DOHH2 (cell line): ENCODE results near the gene SNCB.

Experiments used
- H3F3A ChIP-seq: fragments of 200-600 bp; sonication (generic), shearing (Covaris generic); 2 replicates; pipeline ENCODE4 v1.6.0; 2016; ENCODE audit warnings: antibody characterized with exemption, mild to moderate bottlenecking; ENCODE audit not compliant: control insufficient read depth, insufficient read depth
- H3K27ac ChIP-seq: fragments of 200-600 bp; sonication (generic); 2 replicates; pipeline ENCODE4 v1.5.1; 2014; ENCODE audit warnings: low read depth, mild to moderate bottlenecking, low read length, moderate library complexity
- H3K27me3 ChIP-seq: fragments of 200-600 bp; sonication (generic); 2 replicates; pipeline ENCODE4 v1.6.1; 2014; ENCODE audit warnings: mild to moderate bottlenecking, low read length, mixed read lengths; ENCODE audit not compliant: control insufficient read depth
- H3K36me3 ChIP-seq: fragments of 200-600 bp; sonication (generic); 2 replicates; pipeline ENCODE4 v1.6.1; 2014; ENCODE audit warnings: mild to moderate bottlenecking, low read length, moderate library complexity, mixed read lengths; ENCODE audit not compliant: control insufficient read depth
- H3K4me1 ChIP-seq: fragments of 200-600 bp; sonication (generic); 2 replicates; pipeline ENCODE4 v1.6.1; 2014; ENCODE audit warnings: mild to moderate bottlenecking, low read length, mixed read lengths; ENCODE audit not compliant: control insufficient read depth
- H3K4me2 ChIP-seq: fragments of 200-600 bp; sonication (generic); 2 replicates; pipeline ENCODE4 v1.6.0; 2014; ENCODE audit warnings: mild to moderate bottlenecking, low read length, moderate library complexity
- H3K4me3 ChIP-seq: fragments of 200-600 bp; sonication (generic); 2 replicates; pipeline ENCODE4 v1.5.1; 2014; ENCODE audit warnings: mild to moderate bottlenecking, low read length, mixed read lengths
- H3K79me2 ChIP-seq: fragments of 200-600 bp; sonication (generic); 2 replicates; pipeline ENCODE4 v1.6.1; 2014; ENCODE audit warnings: mild to moderate bottlenecking, low read length, mixed read lengths; ENCODE audit not compliant: control insufficient read depth
- H3K9me2 ChIP-seq: fragments of 200-600 bp; sonication (generic); replicated peaks from 2 replicates; pipeline ENCODE4 v1.6.1; 2014; ENCODE audit warnings: mild to moderate bottlenecking, low read length, mixed read lengths; ENCODE audit not compliant: control insufficient read depth
- H3K9me3 ChIP-seq: fragments of 200-600 bp; sonication (generic); 2 replicates; pipeline ENCODE4 v1.6.1; 2014; ENCODE audit warnings: antibody characterized with exemption, low read length, mixed read lengths; ENCODE audit not compliant: control insufficient read depth, insufficient read depth
- H4K20me1 ChIP-seq: fragments of 200-600 bp; sonication (generic); 2 replicates; pipeline ENCODE4 v1.6.0; 2014; ENCODE audit warnings: low read depth, mild to moderate bottlenecking, antibody characterized with exemption, low read length, moderate library complexity; ENCODE audit not compliant: control insufficient read depth, insufficient read depth
- EZH2phosphoT487 ChIP-seq: fragments of 200-600 bp; sonication (generic); IDR thresholded peaks from 2 replicates; pipeline ENCODE4 v1.6.1; 2017; ENCODE audit warnings: borderline replicate concordance, mild to moderate bottlenecking, antibody characterized with exemption, low read length, moderate library complexity, mixed read lengths
- TF ChIP-seq, protein P1 (sequence below): fragments of 200-600 bp; sonication (generic); IDR thresholded peaks from one replicate; pipeline ENCODE4 v1.5.1; 2014; ENCODE audit warnings: antibody characterized with exemption, mild to moderate bottlenecking, low read depth, low read length; ENCODE audit not compliant: poor library complexity, severe bottlenecking

Gene SNCB

DNA sequence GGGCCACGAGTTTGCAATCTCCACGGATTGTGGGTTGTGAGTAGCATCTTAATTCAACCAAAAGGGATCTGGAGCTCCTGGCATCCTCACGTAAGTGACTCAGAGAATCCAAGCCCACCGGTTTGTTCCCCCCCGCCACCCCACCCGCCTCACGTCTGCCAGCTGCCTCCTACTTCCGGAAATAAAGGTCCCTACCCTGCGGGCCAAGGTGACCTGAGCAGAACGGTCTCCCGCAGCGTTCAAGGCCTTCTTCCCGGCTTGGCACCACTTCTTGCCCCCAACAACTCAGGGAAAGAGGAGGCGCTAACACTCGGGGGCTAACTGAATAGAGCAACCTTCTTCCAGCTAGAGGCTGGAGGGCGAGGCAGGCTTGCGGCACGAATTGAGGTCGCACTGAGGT, 11.6 kb downstream of the SNCB start:
- no peaks in the 10 kb centered on the region for H3K9me3 ChIP-seq
- H3K4me2 ChIP-seq = no peak overlapping the region
- H3K36me3 ChIP-seq = no peaks in the 10 kb centered on the region
- H3K27me3 ChIP-seq = peaks cover 21% of the 10 kb centered on the region
- no peak overlapping the region for H3K27ac ChIP-seq
- no peaks in the 10 kb centered on the region for H3K4me1 ChIP-seq
- H3K79me2 ChIP-seq = no peaks in the 10 kb centered on the region
- H3K4me3 ChIP-seq = no peak overlapping the region
- H4K20me1 ChIP-seq = no peaks in the 10 kb centered on the region
- H3K9me2 ChIP-seq = no peaks in the 10 kb centered on the region
- H3F3A ChIP-seq = no peaks in the 10 kb centered on the region
- TF ChIP-seq, protein P1, sequence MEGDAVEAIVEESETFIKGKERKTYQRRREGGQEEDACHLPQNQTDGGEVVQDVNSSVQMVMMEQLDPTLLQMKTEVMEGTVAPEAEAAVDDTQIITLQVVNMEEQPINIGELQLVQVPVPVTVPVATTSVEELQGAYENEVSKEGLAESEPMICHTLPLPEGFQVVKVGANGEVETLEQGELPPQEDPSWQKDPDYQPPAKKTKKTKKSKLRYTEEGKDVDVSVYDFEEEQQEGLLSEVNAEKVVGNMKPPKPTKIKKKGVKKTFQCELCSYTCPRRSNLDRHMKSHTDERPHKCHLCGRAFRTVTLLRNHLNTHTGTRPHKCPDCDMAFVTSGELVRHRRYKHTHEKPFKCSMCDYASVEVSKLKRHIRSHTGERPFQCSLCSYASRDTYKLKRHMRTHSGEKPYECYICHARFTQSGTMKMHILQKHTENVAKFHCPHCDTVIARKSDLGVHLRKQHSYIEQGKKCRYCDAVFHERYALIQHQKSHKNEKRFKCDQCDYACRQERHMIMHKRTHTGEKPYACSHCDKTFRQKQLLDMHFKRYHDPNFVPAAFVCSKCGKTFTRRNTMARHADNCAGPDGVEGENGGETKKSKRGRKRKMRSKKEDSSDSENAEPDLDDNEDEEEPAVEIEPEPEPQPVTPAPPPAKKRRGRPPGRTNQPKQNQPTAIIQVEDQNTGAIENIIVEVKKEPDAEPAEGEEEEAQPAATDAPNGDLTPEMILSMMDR = no peak
- TF ChIP-seq EZH2phosphoT487 = no peak

DNA sequence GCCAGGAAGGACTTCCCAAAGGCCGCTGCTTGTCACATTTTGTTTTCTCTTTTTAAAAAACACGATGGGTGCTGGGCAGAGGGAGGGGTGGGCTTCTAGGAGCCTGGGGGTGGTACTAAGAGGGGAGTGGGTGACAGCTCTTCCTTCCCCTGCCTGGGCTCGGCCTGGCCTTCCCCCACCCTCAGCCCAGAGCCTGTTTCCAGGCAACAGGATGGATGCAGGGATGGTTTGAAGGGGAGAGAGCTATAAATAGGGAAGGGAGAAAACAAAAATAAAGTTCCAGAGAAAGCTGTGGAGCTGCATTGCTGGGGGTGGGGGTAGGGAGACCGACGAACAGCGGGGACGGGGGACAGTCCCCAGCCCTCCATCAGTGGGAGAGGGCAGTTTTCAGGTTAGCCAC, 13.8 kb downstream of the SNCB start:
- Histone ChIP-seq H3K27ac (no peak overlapping the region), H3K79me2 (no peaks in the 10 kb centered on the region), H3K27me3 (peaks cover 32% of the 10 kb centered on the region), H3F3A (no peaks in the 10 kb centered on the region), H3K4me2 (no peak overlapping the region), H3K9me3 (no peaks in the 10 kb centered on the region), H4K20me1 (no peaks in the 10 kb centered on the region; the same call in 1 of the 2 replicates), H3K9me2 (no peaks in the 10 kb centered on the region), H3K4me3 (no peak overlapping the region), H3K4me1 (no peaks in the 10 kb centered on the region), H3K36me3 (no peaks in the 10 kb centered on the region)
- TF ChIP-seq EZH2phosphoT487 = no peak
- TF ChIP-seq, protein P1 = no peak

DNA sequence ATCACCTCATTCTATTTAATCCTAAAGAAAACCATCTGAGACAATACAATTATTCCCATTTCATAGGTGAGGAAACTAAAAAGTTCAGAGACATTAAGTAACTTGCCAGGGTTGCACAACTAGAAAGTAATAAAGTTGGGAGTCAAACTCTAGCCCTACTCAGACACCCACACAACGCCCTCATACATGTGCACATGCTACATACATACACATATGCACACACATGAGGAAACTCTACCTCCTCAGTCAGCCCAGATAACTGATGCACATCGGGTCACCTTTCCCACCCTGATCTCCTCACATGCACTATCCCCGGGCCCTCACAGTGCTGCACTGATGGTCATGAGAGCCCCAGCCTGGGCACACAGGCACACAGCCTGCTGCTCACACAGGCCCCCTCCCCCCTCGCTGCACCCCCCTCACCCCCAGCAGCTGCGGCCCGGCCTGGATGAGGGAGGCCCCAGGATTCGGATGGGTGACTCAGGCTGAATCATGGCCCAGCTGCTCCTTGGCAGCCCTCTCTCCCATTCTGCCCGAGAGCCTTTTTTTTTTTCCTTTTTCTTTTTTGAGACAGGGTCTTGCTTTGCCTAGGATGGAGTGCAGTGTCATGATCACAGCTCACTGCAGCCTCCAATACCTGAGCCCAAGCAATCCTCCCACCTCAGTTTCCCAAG, 15.4 kb downstream of the SNCB start:
- no peak overlapping the region for H3K27ac ChIP-seq
- peaks cover 4% of the 10 kb centered on the region; the same call in 1 of the 2 replicates for H3F3A ChIP-seq
- H4K20me1 ChIP-seq = no peaks in the 10 kb centered on the region; the same call in 1 of the 2 replicates
- H3K4me1 ChIP-seq = peaks cover 4% of the 10 kb centered on the region; the same call in 1 of the 2 replicates
- H3K27me3 ChIP-seq = peaks cover 34% of the 10 kb centered on the region
- TF ChIP-seq, protein P1 = no peak
- TF ChIP-seq EZH2phosphoT487 = no peak
- no peaks in the 10 kb centered on the region for H3K79me2 ChIP-seq
- H3K9me2 ChIP-seq = no peaks in the 10 kb centered on the region
- H3K9me3 ChIP-seq = no peaks in the 10 kb centered on the region
- H3K4me2 ChIP-seq = no peak overlapping the region
- H3K4me3 ChIP-seq = no peak overlapping the region
- H3K36me3 ChIP-seq = no peaks in the 10 kb centered on the region
